ENCODE data around the gene RNF208.

Gene RNF208

GRCh38 chr9:137237759-137238726, 16.0 kb upstream of the RNF208 start:
- DNase-seq, result peak; percentile 38

GRCh38 chr9:137236936-137237421, 14.9 kb upstream of the RNF208 start:
- peak; percentile 26 for DNase-seq

- peak; percentile 52 for DNase-seq
Measured at GRCh38 chr9:137236238-137236935, 14.3 kb upstream of the RNF208 start.

GRCh38 chr9:137235424-137236237, 13.6 kb upstream of the RNF208 start:
- no peak for DNase-seq

- no peak for DNase-seq
Measured at GRCh38 chr9:137234758-137235423, 12.9 kb upstream of the RNF208 start.

GRCh38 chr9:137234055-137234697, 12.1 kb upstream of the RNF208 start:
- no peak for DNase-seq

- no peak for DNase-seq
Measured at GRCh38 chr9:137233143-137233980, 11.3 kb upstream of the RNF208 start.

- no peak for DNase-seq
Measured at GRCh38 chr9:137232510-137232909, 10.5 kb upstream of the RNF208 start.

- no peak for DNase-seq
Measured at GRCh38 chr9:137232101-137232500, 10.1 kb upstream of the RNF208 start.

GRCh38 chr9:137231372-137232039, 9.5 kb upstream of the RNF208 start:
- no peak for DNase-seq

- DNase-seq, result no peak
Measured at GRCh38 chr9:137230705-137231371, 8.8 kb upstream of the RNF208 start, which contains the start of gene SLC34A3. Gene SLC34A3, plus strand, starts transcription at chr9:137230901. Its CDS starts 802 bp downstream, at chr9:137231703.

GRCh38 chr9:137229903-137230704, 8.1 kb upstream of the RNF208 start:
- DNase-seq, result no peak

- DNase-seq, result no peak
Measured at GRCh38 chr9:137228968-137229896, 7.2 kb upstream of the RNF208 start.

- DNase-seq, result no peak
Measured at GRCh38 chr9:137228506-137228967, 6.5 kb upstream of the RNF208 start.

- DNase-seq, result no peak
Measured at GRCh38 chr9:137227853-137228505, 5.9 kb upstream of the RNF208 start.

GRCh38 chr9:137227054-137227852, 5.2 kb upstream of the RNF208 start, which contains the start of gene RNF224:
Gene RNF224, plus strand, starts transcription at chr9:137227502. Its CDS starts 834 bp downstream, at chr9:137228336.
- peak; percentile 35 for DNase-seq

All from NCI-H2029 treated with DMSO at 0.1 percent for 48 hours (cell line).